Smooth muscle cell of the brain vasculature (primary cell): Measurements from ENCODE around the gene FBXO27.
"Not testable (repeated sequence)": the region's sequence is repeated elsewhere in the genome, so short reads cannot be mapped to it uniquely, and the experiment has no call there.

Experiments
- DNase-seq: peaks from one replicate; pipeline ENCODE4 v3.0.0-alpha.2; 2012; ENCODE audit warnings: low read depth, low spot score

The FBXO27 gene, protein sequence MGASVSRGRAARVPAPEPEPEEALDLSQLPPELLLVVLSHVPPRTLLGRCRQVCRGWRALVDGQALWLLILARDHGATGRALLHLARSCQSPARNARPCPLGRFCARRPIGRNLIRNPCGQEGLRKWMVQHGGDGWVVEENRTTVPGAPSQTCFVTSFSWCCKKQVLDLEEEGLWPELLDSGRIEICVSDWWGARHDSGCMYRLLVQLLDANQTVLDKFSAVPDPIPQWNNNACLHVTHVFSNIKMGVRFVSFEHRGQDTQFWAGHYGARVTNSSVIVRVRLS

GRCh38 chr19:39032063-39032918 is at the start of gene FBXO27:
Gene FBXO27, minus strand, starts transcription at chr19:39032549. Its CDS starts 322 bp downstream, at chr19:39032227.
- no peak for DNase-seq

- DNase-seq = no peak
Measured at GRCh38 chr19:39080431-39080830, 48.1 kb upstream of the FBXO27 start.

GRCh38 chr19:39078436-39079200 is 46.3 kb upstream of the FBXO27 start:
- peak; percentile 32 for DNase-seq

DNA sequence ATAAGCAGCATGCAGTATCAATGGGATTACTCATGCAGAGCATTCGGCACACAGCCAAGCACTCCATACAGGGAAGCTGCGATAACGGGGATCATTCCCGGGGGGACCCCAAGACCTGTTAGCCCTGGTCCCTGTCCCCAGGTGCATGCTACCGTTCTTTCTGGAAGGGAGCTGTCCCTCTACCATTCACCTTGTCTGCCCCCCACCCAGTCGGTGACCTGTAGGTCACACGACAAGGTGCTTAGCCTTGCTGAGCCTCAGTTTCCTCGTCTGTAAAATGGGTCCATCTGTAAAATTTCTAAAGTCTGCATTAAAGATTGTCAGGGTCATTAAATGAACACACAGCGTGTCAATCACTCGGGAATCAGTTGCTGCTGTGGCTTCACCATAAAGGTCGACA is 45.0 kb upstream of the FBXO27 start:
- no peak for DNase-seq

GRCh38 chr19:39074942-39075341 is 42.6 kb upstream of the FBXO27 start:
- no peak for DNase-seq

DNA sequence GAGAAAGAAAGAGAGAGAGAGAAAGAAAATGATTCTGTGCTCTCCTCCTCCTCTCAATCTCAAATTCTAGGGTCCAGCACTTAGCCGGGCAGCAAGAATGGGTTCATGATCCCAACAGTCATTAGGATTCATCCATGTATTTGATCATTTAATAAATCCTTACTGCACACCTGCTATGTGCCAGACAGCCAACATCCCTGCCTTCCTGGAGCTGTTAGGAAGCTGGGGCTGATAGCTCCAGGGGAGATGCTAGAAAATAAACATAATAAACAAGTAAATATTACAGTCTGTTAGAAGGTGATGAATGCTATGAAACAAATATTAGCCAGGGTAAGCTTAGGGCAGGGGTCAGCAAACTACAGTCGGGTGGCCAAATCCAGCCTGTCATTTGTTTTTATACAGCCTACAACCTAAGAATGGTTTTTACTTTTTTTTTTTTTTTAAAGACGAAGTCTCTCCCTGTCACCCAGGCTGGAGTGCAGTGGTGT is 41.9 kb upstream of the FBXO27 start:
- no peak for DNase-seq

DNA sequence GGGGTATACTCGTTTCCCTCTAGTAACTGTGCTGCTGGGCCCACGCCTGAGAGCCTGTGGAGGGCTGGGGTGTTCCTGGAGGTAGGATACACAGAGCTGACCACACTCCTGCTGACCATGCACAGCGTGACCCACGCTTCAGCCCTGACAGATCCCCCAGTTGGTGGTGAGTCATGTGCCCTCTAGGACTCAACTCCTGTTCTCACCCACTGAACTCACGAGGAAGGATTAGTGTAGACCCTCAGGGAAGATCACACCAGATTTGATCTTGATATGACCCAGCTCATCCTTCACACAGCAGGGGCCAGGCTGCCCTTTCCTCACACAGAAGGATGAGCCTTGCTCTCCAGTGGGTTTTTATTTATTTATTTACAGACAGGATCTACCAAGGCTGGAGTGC is 38.5 kb upstream of the FBXO27 start:
- peak; percentile 20 for DNase-seq

- not testable (repeated sequence) for DNase-seq
Measured at GRCh38 chr19:39068259-39068658, 35.9 kb upstream of the FBXO27 start.

GRCh38 chr19:39067104-39067503 is 34.8 kb upstream of the FBXO27 start:
- no peak for DNase-seq

GRCh38 chr19:39065928-39066327 is 33.6 kb upstream of the FBXO27 start:
- no peak for DNase-seq

- no peak for DNase-seq
Measured at GRCh38 chr19:39064405-39064804, 32.1 kb upstream of the FBXO27 start.

DNA sequence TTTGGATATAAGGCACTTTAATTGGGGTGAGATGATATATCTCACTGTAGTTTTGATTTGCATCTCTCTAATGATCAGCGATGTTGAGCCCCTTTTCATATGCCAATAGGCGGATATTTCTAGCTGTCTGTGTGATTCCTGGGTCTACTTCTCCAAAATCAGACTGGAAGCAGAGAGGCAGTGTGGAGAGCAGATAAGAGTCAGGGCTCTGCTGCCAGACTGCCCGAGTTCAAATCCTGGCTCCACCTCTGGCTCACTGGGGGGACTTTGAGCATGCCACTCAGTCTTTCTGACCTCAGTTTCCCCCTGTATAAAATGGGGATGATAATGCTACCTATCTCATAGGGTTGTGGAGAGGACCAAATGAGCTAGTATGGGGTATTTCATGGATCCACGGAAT is 27.8 kb upstream of the FBXO27 start:
- no peak for DNase-seq

GRCh38 chr19:39059302-39059701 is 27.0 kb upstream of the FBXO27 start:
- no peak for DNase-seq

- DNase-seq = no peak
Measured at GRCh38 chr19:39057615-39058014, 25.3 kb upstream of the FBXO27 start.

- DNase-seq = no peak
Measured at GRCh38 chr19:39054091-39054470, 21.7 kb upstream of the FBXO27 start.

GRCh38 chr19:39053276-39054090 is 21.1 kb upstream of the FBXO27 start:
- DNase-seq = no peak

DNA sequence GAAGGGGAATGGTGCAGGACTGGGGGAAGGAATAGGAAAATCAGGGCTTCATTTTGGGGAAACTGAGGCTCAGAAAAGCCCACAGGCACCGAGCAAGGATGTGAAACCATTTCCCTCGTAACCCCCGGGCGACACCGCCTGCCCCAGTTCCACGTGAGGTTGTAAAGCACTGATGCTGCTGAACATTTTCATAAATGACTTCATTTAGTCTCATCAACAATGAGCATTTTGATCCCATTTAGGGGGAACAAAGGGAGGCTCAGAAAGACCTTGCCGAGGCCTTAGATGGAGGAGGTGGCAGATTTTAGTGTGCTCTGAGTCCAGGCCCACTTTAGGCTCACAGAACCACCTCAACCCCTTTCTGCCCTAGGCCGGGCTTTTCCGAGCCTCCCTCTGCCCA is 20.5 kb upstream of the FBXO27 start:
- DNase-seq = no peak

DNA sequence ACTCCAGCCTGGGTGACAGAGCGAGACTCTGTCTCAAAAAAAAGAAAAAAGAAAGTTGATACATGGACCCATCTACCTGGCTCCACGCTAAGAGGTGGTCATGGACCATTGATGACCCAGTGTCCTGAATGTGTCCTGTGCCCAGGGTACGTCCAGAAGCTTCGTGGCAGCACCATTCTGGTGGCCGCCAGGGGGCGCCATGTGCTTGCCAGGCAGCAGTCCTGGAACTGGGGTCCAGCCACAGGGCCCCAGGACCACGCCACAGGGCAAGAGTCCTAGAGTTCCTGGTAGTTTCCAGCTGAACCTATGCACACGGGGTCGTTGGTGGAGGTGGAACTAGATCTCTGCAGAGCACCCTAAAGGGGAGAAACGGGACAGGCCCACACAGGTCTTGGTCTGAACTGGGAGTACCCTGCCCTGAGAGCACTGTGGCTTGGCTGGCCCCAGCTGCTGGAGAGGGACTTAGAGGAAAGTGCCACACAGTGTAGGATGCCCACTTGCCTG is 19.9 kb upstream of the FBXO27 start:
- no peak for DNase-seq

DNA sequence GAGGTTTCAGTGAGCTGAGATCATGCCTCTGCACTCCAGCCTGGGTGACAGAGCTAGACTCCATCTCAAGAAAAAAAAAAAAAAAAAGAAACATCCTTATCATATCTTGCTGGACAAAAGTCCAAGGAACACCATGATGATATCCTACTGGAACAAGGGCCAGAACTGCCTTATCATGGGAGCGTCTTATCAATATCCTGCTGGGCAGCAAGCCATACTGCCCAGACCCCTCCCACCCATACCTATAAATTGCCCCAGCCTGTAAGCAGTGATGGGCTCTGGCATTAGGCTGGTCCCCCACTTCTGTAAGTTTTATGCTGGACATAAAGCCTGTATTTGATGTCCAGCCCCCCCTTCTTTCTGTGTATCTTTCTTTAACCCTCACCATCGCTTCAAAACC is 14.7 kb upstream of the FBXO27 start:
- no peak for DNase-seq

GRCh38 chr19:39046037-39046821 is 13.9 kb upstream of the FBXO27 start:
- DNase-seq = no peak
